ENCODE measurements around the gene CHCHD2. TPM values are rescaled to one million over a fixed set of nuclear protein-coding genes. Genes with fewer than 3 reads are reported as not detected.
"Not testable (repeated sequence)": the region's sequence is repeated elsewhere in the genome, so short reads cannot be mapped to it uniquely, and the experiment has no call there.

Gene CHCHD2
- total RNA-seq, 1 donor from 2014 or later: 138 TPM

- DNase-seq: no peak
These were observed 23.0 kb downstream of the CHCHD2 start for GRCh38 chr7:56083150-56083785.

GRCh38 chr7:56081626-56082340 is 24.5 kb downstream of the CHCHD2 start:
- DNase-seq: no peak

GRCh38 chr7:56080726-56081435 is 25.4 kb downstream of the CHCHD2 start:
- not testable (repeated sequence) for DNase-seq

GRCh38 chr7:56079450-56080185 is 26.7 kb downstream of the CHCHD2 start:
- DNase-seq: no peak

- DNase-seq: no peak
These were observed 28.1 kb downstream of the CHCHD2 start for GRCh38 chr7:56078196-56078595.

- no peak for DNase-seq
These were observed 28.6 kb downstream of the CHCHD2 start for GRCh38 chr7:56077681-56078080.

- peak; percentile 35 for DNase-seq
These were observed 31.9 kb downstream of the CHCHD2 start for GRCh38 chr7:56074371-56074791.

GRCh38 chr7:56066376-56066775 is 39.9 kb downstream of the CHCHD2 start:
- not testable (repeated sequence) for DNase-seq

GRCh38 chr7:56063882-56064625 is 42.2 kb downstream of the CHCHD2 start, which contains the start of gene SUMF2:
Gene SUMF2 (plus strand): TSS chr7:56064286. CDS start chr7:56064312, 26 bp downstream.
- peak; percentile 79 for DNase-seq

- DNase-seq: no peak
These were observed 42.8 kb downstream of the CHCHD2 start for GRCh38 chr7:56063500-56063881.

GRCh38 chr7:56062382-56062781 is 43.9 kb downstream of the CHCHD2 start:
- DNase-seq: no peak

GRCh38 chr7:56053993-56054392 is 52.3 kb downstream of the CHCHD2 start:
- DNase-seq: no peak

- no peak for DNase-seq
These were observed 52.9 kb downstream of the CHCHD2 start for GRCh38 chr7:56053379-56053778.

Small RNA genes within 50 kb of the gene (small RNA-seq; reads per million reads assigned to genes)
- not detected for gene SNORA15 (ENCODE audit: low replicate concordance)
- not detected for gene SNORA22B (ENCODE audit: low replicate concordance)

Other genes starting within 250 kb of the CHCHD2 start
- not detected for gene SEPTIN14, start 243.7 kb downstream of the CHCHD2 start, total RNA-seq
- 10.0 TPM for gene ZNF713, start 219.0 kb downstream of the CHCHD2 start, total RNA-seq
- 11.3 TPM for gene MRPS17, start 154.6 kb downstream of the CHCHD2 start, total RNA-seq
- 45.1 TPM for gene NIPSNAP2, start 141.9 kb downstream of the CHCHD2 start, total RNA-seq
- gene PSPH, start 55.0 kb downstream of the CHCHD2 start, total RNA-seq: 18.1 TPM
- gene CCT6A, start 54.7 kb downstream of the CHCHD2 start, total RNA-seq: 111 TPM
- 96.9 TPM for gene SUMF2, start 42.2 kb downstream of the CHCHD2 start, total RNA-seq
- gene PHKG1, start 13.5 kb downstream of the CHCHD2 start, total RNA-seq: 8.9 TPM
- gene NUPR2, start 9.9 kb upstream of the CHCHD2 start, total RNA-seq: 0.39 TPM

All from skin of body (tissue), 3 donors.